Ovary (tissue), 9 donors: Measurements from ENCODE around the gene ASPSCR1. TPM values are rescaled to one million over a fixed set of nuclear protein-coding genes. Genes with fewer than 3 reads are reported as not detected.

Experiments used
- DNase-seq, 5 donors: peaks; one replicate each; pipeline ENCODE4 v3.0.0-alpha.2; 2019 to 2020
- H3K27ac ChIP-seq, 2 donors: fragments of 200-600 bp; one replicate each; pipeline versions ENCODE4 v1.5.1 to v1.8.0; 2019 to 2022
- H3K27me3 ChIP-seq: fragments of 200-600 bp; one replicate; pipeline ENCODE4 v1.8.0; 2022
- H3K36me3 ChIP-seq: fragments of 200-600 bp; sonication (generic); one replicate; pipeline ENCODE4 v1.5.1; 2019
- H3K4me1 ChIP-seq: one replicate; pipeline ENCODE4 v1.8.1; 2013; ENCODE audit warnings: mild to moderate bottlenecking, moderate library complexity; ENCODE audit not compliant: insufficient read depth
- H3K4me3 ChIP-seq: fragments of 200-600 bp; sonication (generic); one replicate; pipeline ENCODE4 v1.5.1; 2017
- H3K9me3 ChIP-seq, 2 donors: fragments of 200-600 bp in 1 of 2; sonication (generic) in 1 of 2; one replicate each; pipeline versions ENCODE4 v1.5.1 to v1.8.1; 2013 to 2019; ENCODE audit warnings: mild to moderate bottlenecking in 1 of 2, moderate library complexity in 1 of 2
- EP300 ChIP-seq: sonication (generic); formaldehyde crosslinking; IDR thresholded peaks from one replicate; pipeline ENCODE4 v1.6.1; 2017; ENCODE audit warnings: antibody characterized with exemption
- POLR2A ChIP-seq: fragments of 450-650 bp; IDR thresholded peaks from one replicate; pipeline ENCODE4 v1.6.1; 2017; ENCODE audit warnings: antibody characterized with exemption, mild to moderate bottlenecking, moderate library complexity
- WGBS, 3 donors: extraction: QIAGEN DNeasy Blood & Tissue Kit in 1 of 3; methylation state at CpG; one replicate each; pipeline versions ENCODE4 v1.1.5 to v1.1.7; 2013 to 2017; 5-methylcytosine and 5-hydroxymethylcytosine counted together
- intact Hi-C, 4 donors: fragments of 100-400 bp; cut with DNase I; formaldehyde crosslinking; loops; one replicate each; pipeline versions ENCODE4 v1.11.0 to v1.15.1; 2022 to 2023
- polyA plus RNA-seq, 2 donors: library from polyadenylated mRNA; stranded (reverse); fragments of 200-250 nt in 1 of 2; fragments of 350-450 nt in 1 of 2; fragmentation: Illumina TruSeq in 1 of 2; extraction: RNeasy Lipid Tissue Mini Kit (QIAGEN cat#74804) in 1 of 2; gene quantifications; one replicate each; pipeline ENCODE4 v1.2.3, GENCODE V29; 2013 to 2014
- total RNA-seq, 7 donors: library from RNA; depleted of rRNA in 2 of 7; stranded (reverse); fragments of >200 nt in 2 of 7; fragmentation: NEBNext Ultra II Directional in 3 of 7; extraction: Animal tissue kit (Norgen Biotek cat#: 25700) in 3 of 7; gene quantifications; one replicate each; pipeline versions ENCODE4 v1.1.0 to v1.2.4, GENCODE V29; 2016 to 2023
- TF ChIP-seq, protein P1 (sequence below), 3 donors: fragments of 450-650 bp in 2 of 3; fragments of 200-600 bp in 1 of 3; IDR thresholded peaks; one replicate each; pipeline versions ENCODE4 v1.5.1 to v1.8.0; 2016 to 2022; ENCODE audit warnings: antibody characterized with exemption in 3 of 3, mild to moderate bottlenecking in 1 of 3
- donor health status: DM: no; HTN: no; CAD: no; lungs with moderate emphysema.
- donor health status: DM: no; HTN: no; CAD: no.
- donor health status: Bipolar disorder and iron deficiency.
- donor health status: DM: yes; HTN: yes; CAD: no.
- donor health status: DM: no; HTN: no; CAD: no.
- donor health status: DM: yes; HTN: yes; CAD: no.

The ASPSCR1 gene
- total and polyA plus RNA-seq, 9 donors, result 1.6 to 39.9 (median 24.3) TPM

DNA sequence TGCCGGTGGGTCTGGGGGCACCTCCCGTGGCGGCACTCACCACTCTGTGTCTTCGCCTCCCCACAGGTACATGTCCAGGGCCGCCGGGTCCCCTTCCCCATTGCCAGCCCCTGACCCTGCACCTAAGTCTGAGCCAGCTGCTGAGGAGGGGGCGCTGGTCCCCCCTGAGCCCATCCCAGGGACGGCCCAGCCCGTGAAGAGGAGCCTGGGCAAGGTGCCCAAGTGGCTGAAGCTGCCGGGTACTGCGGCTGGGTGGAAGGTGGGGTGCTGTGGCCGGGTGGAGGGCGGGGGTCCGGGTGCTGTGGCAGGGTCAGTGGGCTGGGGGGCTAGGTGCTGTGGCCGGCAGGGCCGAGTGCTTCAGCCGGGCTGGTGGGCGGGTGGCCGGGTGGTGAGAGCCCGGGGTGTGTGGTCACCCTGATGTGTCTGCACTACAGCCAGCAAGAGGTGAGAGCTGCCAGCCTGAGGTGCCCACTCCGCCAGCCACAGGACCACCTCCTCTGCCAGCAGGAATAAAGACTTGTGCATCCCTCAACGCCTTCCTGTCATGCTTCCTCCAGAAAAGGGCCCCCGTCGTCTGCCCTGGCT, 39.5 kb downstream of the ASPSCR1 start:
- no peak overlapping the region for H3K27ac ChIP-seq
- H3K4me3 ChIP-seq, result no peak overlapping the region
- H3K27me3 ChIP-seq, result no peaks in the 10 kb centered on the region
- H3K9me3 ChIP-seq, result no peaks in the 10 kb centered on the region
- TF ChIP-seq, protein P1, sequence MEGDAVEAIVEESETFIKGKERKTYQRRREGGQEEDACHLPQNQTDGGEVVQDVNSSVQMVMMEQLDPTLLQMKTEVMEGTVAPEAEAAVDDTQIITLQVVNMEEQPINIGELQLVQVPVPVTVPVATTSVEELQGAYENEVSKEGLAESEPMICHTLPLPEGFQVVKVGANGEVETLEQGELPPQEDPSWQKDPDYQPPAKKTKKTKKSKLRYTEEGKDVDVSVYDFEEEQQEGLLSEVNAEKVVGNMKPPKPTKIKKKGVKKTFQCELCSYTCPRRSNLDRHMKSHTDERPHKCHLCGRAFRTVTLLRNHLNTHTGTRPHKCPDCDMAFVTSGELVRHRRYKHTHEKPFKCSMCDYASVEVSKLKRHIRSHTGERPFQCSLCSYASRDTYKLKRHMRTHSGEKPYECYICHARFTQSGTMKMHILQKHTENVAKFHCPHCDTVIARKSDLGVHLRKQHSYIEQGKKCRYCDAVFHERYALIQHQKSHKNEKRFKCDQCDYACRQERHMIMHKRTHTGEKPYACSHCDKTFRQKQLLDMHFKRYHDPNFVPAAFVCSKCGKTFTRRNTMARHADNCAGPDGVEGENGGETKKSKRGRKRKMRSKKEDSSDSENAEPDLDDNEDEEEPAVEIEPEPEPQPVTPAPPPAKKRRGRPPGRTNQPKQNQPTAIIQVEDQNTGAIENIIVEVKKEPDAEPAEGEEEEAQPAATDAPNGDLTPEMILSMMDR (IDR thresholded peaks at IDR 0.05), result no peak
- TF ChIP-seq EP300 (no peak), POLR2A (no peak)
- H3K4me1 ChIP-seq, result peaks cover 3% of the 10 kb centered on the region
- 83 to 89% (median 84%) methylated on average over 23 to 24 of the region's 24 CpGs for WGBS, 3 donors
- DNase-seq, result no peak
- H3K36me3 ChIP-seq, result no peaks in the 10 kb centered on the region
- intact Hi-C loops, result loop anchor here in 2 of 4 donors (5.0 kb wide), 1 partner anchor 55 kb away; the partner anchor contains the start of gene NOTUM (in 2 of the 2)

DNA sequence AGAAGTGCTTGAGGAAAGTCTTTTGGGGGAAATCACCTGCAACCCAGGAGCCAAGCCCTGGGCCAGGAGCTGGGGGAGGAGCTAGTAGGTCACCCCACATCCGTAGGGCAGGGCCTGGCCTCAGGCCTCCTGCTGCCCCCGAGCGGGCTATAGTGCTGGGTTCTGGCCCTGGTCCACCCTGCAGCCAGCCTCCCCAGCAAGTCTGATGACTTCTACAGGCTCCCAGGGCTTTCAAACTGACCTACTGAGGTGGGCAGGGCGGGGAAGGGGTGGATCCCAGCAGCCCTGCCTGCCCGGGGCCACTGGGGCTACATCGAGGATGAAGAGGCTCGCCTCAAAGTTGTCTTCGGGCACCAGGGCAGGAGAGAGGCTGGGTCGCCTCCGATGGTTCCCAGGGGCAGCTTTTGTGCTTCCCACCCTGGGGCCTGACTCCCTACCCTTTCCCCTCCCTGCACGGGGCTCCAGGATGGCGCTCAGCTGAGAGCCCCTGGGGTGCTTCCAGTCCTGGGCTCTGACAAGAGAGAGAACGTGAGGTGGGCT, 40.3 kb downstream of the ASPSCR1 start:
- Histone ChIP-seq H3K4me1 (peaks cover 3% of the 10 kb centered on the region), H3K27ac (no peak overlapping the region), H3K9me3 (no peaks in the 10 kb centered on the region), H3K4me3 (no peak overlapping the region), H3K27me3 (no peaks in the 10 kb centered on the region), H3K36me3 (no peaks in the 10 kb centered on the region)
- TF ChIP-seq, protein P1 (IDR thresholded peaks at IDR 0.05), result no peak
- TF ChIP-seq POLR2A, result no peak
- TF ChIP-seq EP300, result no peak
- 78 to 89% (median 82%) methylated on average over 12 to 13 of the region's 13 CpGs for WGBS, 3 donors
- DNase-seq, result no peak
- intact Hi-C loops, result loop anchor here in 2 of 4 donors (5.0 kb wide), 1 partner anchor 55 kb away; the partner anchor contains the start of gene NOTUM (in 2 of the 2)

DNA sequence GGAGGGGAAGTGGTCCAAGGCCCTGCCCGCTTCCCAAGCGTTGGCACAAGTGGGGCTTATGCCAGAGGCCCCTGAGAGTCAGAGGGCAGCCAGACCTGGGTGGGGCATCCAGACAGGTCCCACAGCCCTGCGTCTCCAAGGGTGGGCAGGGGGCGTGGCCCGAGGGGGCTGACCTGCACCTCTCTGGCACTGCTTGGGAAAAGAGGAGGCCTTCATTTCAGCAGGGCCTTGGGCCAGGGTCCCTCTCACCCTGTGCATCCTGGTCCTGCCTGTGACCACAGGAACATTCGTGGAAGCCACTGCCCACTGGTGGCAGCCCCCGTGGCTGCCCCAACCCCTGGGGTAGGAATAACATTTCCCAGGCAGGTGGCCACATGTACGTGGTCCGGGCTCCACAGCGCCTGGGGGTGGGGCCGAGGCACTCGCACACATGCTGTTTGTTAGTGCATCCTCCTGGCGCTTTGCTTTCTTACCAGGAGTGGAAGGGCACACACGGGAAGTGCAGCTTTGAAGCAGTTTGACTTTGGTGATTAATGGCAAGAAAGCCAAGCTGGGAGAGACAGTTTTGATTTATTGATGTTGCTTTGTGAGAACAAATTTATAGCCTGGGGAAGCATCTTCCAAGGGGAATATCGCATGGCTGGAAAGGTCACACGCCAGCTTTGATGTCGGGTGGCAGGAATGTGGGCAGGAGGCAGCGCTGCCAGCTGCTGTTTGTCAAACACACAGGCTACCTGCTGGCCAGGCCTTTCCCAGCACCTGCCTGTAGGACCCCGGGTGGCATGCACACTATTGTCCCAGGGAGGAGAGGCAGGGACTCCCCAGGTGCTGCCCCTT, 40.9 kb downstream of the ASPSCR1 start:
- TF ChIP-seq, protein P1 (IDR thresholded peaks at IDR 0.05), result no peak
- TF ChIP-seq EP300 (no peak), POLR2A (no peak)
- intact Hi-C loops, result loop anchor here in 2 of 4 donors (5.0 kb wide), 1 partner anchor 56 kb away; the partner anchor contains the start of gene NOTUM (in 2 of the 2)
- peaks cover 3% of the 10 kb centered on the region for H3K4me1 ChIP-seq
- H3K27ac ChIP-seq, result no peak overlapping the region
- no peaks in the 10 kb centered on the region for H3K36me3 ChIP-seq
- no peaks in the 10 kb centered on the region for H3K27me3 ChIP-seq
- H3K9me3 ChIP-seq, result no peaks in the 10 kb centered on the region
- no peak for DNase-seq
- 70 to 75% (median 72%) methylated on average over 19 of the region's 19 CpGs for WGBS, 3 donors
- H3K4me3 ChIP-seq, result no peak overlapping the region

DNA sequence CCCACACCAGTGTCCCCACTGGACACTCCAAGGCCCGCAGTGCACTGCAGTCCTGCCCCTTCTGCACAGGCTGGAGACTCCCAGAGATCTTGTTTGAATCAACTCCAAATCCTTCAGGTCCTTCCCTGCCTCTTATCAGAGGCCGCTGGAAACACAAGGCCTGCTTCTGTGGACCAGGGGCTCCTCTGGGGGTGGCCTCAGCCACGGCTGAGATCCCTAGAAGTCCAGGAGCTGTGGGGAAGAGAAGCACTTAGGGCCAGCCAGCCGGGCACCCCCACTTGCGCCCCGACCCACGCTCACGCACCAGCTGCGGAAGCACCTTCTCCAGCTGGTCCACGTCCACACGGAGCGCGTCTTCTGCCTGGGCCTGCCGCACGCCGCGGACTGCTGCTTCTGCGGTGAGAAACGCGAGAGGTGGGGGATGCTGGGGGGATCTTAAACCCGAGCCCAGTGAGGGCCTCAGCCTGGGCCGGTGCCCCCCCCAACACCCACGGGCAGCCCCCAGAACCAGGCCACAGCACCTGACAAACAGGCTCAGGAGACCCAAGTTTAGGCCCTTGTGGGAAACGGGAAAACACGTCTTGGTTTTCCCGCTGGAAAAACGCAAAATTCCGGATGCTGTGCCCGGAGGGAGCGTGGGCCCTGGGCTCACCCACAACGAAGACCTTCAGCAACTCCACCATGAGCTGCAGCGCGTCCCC, 41.7 kb downstream of the ASPSCR1 start:
- TF ChIP-seq, protein P1 (IDR thresholded peaks at IDR 0.05), result no peak
- TF ChIP-seq EP300 (no peak), POLR2A (no peak)
- H3K9me3 ChIP-seq, result no peaks in the 10 kb centered on the region
- H3K27me3 ChIP-seq, result no peaks in the 10 kb centered on the region
- WGBS, 3 donors, result 65 to 70% (median 65%) methylated on average over 32 to 33 of the region's 33 CpGs
- intact Hi-C loops, result loop anchor here in 2 of 4 donors (5.0 kb wide), 1 partner anchor 57 kb away; the partner anchor contains the start of gene NOTUM (in 2 of the 2)
- H3K27ac ChIP-seq, result no peak overlapping the region
- H3K36me3 ChIP-seq, result no peaks in the 10 kb centered on the region
- no peak for DNase-seq
- peaks cover 7% of the 10 kb centered on the region for H3K4me1 ChIP-seq
- no peak overlapping the region for H3K4me3 ChIP-seq
